HG03025 (cell line): ENCODE results near the gene TRIP4.

Experiments used
- ATAC-seq: cut with Tn5 transposase; IDR thresholded peaks from one replicate; pipeline ENCODE4 v1.9.1; 2021; ENCODE audit warnings: mild to moderate bottlenecking, moderate library complexity; ENCODE audit not compliant: unreplicated experiment, low FRiP score

Gene TRIP4

GRCh38 chr15:64443747-64444621, 56.3 kb downstream of the TRIP4 start:
- ATAC-seq = no peak

GRCh38 chr15:64444836-64445235, 57.2 kb downstream of the TRIP4 start:
- ATAC-seq = no peak

DNA sequence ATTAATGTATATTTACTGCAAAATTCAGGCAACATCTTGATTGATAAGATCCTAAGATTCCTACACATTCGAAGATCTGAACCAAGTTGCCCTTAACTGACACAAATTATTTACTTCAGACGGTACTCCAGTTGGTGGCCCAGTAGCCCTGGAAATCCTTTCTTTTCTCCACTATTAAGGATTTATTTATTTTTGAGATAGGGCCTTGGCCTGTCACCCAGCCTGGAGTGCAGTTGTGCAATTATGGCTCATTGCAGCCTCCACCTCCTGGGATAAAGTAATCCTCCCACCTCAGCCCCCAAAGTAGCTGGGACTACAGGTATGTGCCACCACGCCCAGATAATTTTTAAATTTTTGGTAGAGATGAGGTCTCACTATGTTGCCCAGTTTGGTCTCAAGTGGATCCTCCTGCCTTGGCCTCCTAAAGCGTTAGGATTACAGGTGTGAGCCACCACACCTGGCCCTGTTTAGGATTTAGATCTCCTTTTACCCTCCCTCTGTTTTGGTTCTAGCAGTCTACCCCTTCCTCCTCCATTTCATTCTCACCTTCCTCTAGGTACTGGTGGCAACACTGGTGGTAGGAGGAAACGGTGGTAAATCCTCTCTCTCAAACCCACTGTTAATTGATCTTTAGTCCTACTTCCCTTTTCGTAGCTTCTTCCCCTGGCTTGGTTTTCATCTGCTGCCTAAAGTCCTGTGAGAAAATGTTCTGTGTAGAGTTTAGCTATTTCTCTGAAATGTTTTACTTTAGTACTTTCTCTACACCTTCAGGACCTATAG, 60.1 kb downstream of the TRIP4 start:
- no peak for ATAC-seq

GRCh38 chr15:64452988-64453688, 65.5 kb downstream of the TRIP4 start:
- no peak for ATAC-seq

- ATAC-seq = no peak
Observed at GRCh38 chr15:64453689-64454037, 66.0 kb downstream of the TRIP4 start.

- no peak for ATAC-seq
Observed at GRCh38 chr15:64454282-64454681, 66.6 kb downstream of the TRIP4 start.

GRCh38 chr15:64455961-64456371, 68.3 kb downstream of the TRIP4 start:
- no peak for ATAC-seq

DNA sequence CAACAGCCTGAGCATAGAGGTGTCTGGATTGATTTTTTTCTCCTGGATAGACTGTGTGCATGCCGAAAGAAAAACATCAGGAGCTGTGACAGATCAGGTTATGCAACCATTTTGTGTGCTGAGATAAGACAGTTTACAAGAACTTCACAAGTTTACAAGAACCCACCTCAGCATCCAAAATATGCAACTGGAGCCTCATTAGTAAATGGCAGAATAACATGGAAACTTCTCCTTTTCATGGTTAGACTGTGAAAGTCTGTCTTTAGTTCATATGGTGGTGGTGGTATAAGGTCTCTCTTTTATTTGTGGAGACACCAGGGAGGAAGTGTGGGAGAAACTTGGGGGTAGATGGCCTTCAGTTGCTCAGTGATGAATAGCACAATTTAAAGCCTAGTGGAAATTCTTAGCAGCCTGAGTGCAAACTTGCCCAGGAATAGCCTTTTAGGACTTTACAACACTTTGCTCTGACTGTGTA, 69.0 kb downstream of the TRIP4 start:
- no peak for ATAC-seq

GRCh38 chr15:64459066-64459781, 71.6 kb downstream of the TRIP4 start:
- no peak for ATAC-seq

DNA sequence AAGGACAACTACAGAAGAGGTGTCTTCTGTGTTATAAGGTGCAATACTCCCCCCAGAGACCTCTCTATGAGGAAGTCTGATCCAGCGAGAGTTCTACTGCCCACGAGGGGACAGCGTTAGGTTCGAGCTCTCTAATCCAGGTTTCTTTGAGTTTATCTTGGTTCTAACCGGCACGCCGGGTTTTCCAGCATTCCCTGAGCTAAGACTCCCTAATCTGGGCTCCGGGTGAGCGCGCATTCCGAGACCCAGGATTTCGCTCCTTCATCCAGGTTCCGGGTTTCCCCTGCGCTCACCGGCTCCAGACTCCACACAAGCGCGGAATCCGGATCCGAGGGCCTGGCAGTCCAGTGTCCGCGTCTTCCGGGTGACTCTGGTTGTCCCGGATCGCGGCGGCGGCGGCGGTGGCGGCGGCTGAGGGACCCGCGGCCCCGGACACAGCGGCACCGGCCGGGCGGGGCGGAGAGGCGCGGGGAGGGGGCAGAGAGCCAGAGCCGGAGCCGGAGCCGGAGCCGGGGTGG, 72.6 kb downstream of the TRIP4 start, which contains the start of gene ZNF609:
Gene ZNF609 (plus strand): TSS at position 373 of the 518 bp plus-strand sequence. CDS start 38,842 bp downstream, outside the sequence.
- ATAC-seq = no peak

GRCh38 chr15:64460724-64461720, 73.4 kb downstream of the TRIP4 start:
- ATAC-seq = no peak

GRCh38 chr15:64461721-64462162, 74.1 kb downstream of the TRIP4 start:
- ATAC-seq = no peak

DNA sequence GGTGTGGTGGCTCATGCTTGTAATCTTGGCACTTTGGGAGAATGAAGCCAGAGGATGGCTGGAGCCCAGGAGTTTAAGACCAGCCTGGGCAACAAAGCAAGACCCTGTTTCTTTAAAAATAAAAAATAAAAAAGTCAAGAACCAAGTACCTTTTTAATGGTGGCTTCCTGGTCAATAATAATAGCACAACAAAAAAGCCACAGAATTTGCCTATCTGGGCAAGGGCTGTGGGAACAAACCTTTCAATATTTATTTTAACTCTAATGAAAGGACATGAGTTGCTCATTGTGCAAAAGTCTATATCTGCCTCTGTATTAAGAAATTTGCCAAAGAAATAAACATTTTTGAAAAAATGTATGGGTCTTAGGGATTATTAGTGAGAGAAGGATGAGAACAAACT, 74.9 kb downstream of the TRIP4 start:
- ATAC-seq = no peak

GRCh38 chr15:64464276-64465005, 76.8 kb downstream of the TRIP4 start:
- no peak for ATAC-seq

DNA sequence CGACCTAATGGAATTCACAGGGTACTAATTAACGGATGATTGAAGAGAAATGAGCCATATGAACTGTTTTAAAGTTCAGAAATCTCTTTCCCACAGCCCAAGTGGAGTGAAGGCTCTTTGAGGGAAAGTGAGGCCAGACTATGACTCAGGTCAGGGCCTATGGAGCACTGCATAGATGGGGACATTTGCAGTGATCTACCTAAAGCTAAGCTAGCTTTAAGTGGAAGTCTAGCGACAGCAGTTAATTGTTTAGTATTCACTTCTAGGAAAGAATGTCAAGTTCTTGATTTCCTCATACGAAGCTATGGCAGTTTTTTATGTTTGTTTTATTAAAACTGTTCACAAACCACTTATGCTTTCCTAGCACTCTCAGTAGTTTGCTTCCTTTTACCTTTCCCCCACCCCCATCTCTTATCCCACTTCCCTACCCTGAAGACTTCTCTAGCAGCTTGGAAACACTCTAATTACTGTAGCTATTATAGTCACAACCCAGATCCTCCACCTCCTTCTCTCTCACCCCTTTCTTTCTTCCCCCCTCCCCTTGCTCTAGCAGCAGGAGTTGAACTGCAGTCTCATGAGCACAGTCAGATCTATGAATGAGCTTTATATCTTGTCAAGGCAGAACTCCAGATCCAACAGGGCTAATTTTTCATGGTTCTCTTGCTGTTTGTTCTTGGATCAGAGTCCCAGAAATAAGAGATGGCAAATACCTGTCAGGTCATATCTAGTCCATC, 78.9 kb downstream of the TRIP4 start:
- ATAC-seq = no peak

GRCh38 chr15:64472161-64472560, 84.5 kb downstream of the TRIP4 start:
- ATAC-seq = no peak

DNA sequence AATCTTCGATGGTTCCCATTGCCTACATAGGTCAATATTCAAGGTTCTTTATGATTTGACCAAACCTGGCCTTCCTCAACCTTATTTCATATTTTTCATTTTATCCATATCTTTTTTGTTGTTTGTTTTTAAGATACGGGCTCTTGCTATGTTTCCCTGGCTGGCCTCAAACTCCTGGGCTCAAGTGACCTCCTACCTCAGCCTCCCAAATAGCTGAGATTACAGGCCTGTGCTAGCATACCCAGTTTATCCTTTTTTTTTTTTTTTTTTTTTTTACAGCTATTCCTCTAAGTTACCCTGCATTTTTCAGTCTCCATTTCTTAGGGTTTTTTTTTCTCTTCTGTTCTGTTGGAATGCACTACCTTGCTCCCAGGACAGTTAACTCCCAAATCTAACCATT, 87.2 kb downstream of the TRIP4 start:
- no peak for ATAC-seq
